Measurements from ENCODE around the gene CLN3. TPM values are rescaled to one million over a fixed set of nuclear protein-coding genes. Genes with fewer than 3 reads are reported as not detected.
"Not testable (repeated sequence)": the region's sequence is repeated elsewhere in the genome, so short reads cannot be mapped to it uniquely, and the experiment has no call there.

CLN3 gene
- total RNA-seq, 1 donor from 2014 or later: 16.9 TPM

- DNase-seq (ENCODE audit: extremely low read depth, low read depth, low spot score): no peak
Observed at GRCh38 chr16:28495098-28495793, 3.4 kb upstream of the CLN3 start.

GRCh38 chr16:28494121-28494851 lies 2.4 kb upstream of the CLN3 start, which contains the start of gene APOBR:
APOBR (plus strand) TSS chr16:28494643; CDS start chr16:28494682, 39 bp downstream.
- no peak for DNase-seq (ENCODE audit: extremely low read depth, low read depth, low spot score)

- DNase-seq (ENCODE audit: extremely low read depth, low read depth, low spot score): no peak
Observed at GRCh38 chr16:28492511-28492910, 637 bp upstream of the CLN3 start.

GRCh38 chr16:28491230-28491969 lies 474 bp downstream of the CLN3 start:
- DNase-seq (ENCODE audit: extremely low read depth, low read depth, low spot score): no peak

- no peak for DNase-seq (ENCODE audit: extremely low read depth, low read depth, low spot score)
Observed at GRCh38 chr16:28486266-28486665, 5.6 kb downstream of the CLN3 start.

- DNase-seq (ENCODE audit: extremely low read depth, low read depth, low spot score): not testable (repeated sequence)
Observed at GRCh38 chr16:28483361-28483760, 8.5 kb downstream of the CLN3 start.

- DNase-seq (ENCODE audit: extremely low read depth, low read depth, low spot score): no peak
Observed at GRCh38 chr16:28482026-28482425, 9.8 kb downstream of the CLN3 start.

- no peak for DNase-seq (ENCODE audit: extremely low read depth, low read depth, low spot score)
Observed at GRCh38 chr16:28478506-28479180, 13.2 kb downstream of the CLN3 start.

GRCh38 chr16:28477311-28477920 lies 14.5 kb downstream of the CLN3 start:
- DNase-seq (ENCODE audit: extremely low read depth, low read depth, low spot score): no peak

GRCh38 chr16:28475221-28475620 lies 16.7 kb downstream of the CLN3 start:
- DNase-seq (ENCODE audit: extremely low read depth, low read depth, low spot score): no peak

- no peak for DNase-seq (ENCODE audit: extremely low read depth, low read depth, low spot score)
Observed at GRCh38 chr16:28473714-28474265, 18.1 kb downstream of the CLN3 start.

- not testable (repeated sequence) for DNase-seq (ENCODE audit: extremely low read depth, low read depth, low spot score)
Observed at GRCh38 chr16:28447081-28447480, 44.8 kb downstream of the CLN3 start.

- not testable (repeated sequence) for DNase-seq (ENCODE audit: extremely low read depth, low read depth, low spot score)
Observed at GRCh38 chr16:28446388-28446787, 45.5 kb downstream of the CLN3 start.

- DNase-seq (ENCODE audit: extremely low read depth, low read depth, low spot score): not testable (repeated sequence)
Observed at GRCh38 chr16:28443943-28444342, 47.9 kb downstream of the CLN3 start.

- DNase-seq (ENCODE audit: extremely low read depth, low read depth, low spot score): not testable (repeated sequence)
Observed at GRCh38 chr16:28438899-28439298, 53.0 kb downstream of the CLN3 start.

GRCh38 chr16:28435340-28435739 lies 56.5 kb downstream of the CLN3 start:
- not testable (repeated sequence) for DNase-seq (ENCODE audit: extremely low read depth, low read depth, low spot score)
